ENCODE measurements around the gene KRTAP5-9.
"Not testable (repeated sequence)": the region's sequence is repeated elsewhere in the genome, so short reads cannot be mapped to it uniquely, and the experiment has no call there.

The KRTAP5-9 gene

GRCh38 chr11:71588314-71588713, 40.1 kb downstream of the KRTAP5-9 start:
- DNase-seq = not testable (repeated sequence)

DNA sequence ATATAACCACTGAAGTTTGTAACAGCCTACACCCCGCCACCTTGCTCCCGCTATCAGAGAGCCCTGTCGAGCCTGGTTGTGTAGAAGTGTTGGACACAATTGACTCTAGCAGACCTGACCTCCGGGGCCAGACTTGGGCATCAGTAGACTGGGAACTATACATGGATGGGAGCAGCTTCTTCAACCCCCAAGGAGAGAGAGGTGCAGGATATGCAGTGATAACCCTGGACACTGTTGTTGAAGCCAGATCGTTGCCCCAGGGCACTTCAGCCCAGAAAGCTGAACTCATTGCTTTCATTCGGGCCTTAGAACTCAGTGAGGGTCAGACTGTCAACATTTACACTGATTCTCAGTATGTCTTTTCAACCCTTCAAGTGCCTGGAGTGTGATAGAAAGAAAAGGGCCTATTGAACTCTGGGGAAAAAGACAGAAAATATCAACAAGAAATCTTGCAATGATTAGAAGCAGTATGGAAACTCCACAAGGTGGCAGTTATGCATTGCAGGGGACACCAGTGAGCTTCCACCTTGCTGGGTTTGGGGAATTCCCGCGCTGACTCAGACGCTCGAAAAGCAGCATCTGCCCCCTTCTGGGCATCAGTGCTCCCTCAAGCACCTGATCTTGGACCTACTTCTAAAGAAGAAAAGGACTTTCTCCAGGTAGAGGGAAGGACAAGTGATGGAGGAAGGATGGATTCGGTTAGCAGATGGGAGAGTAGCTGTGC, 40.8 kb downstream of the KRTAP5-9 start:
- peak; percentile 78 for DNase-seq

- not testable (repeated sequence) for DNase-seq
Measured at GRCh38 chr11:71589546-71589920, 41.3 kb downstream of the KRTAP5-9 start.
